ENCODE measurements around the gene MRPL3.

The MRPL3 gene

GRCh38 chr3:131502530-131503319 lies at the start of gene MRPL3:
TSS of gene MRPL3 (minus strand) at chr3:131502971. CDS start at chr3:131502821, 150 bp downstream.
- peak; percentile 80 for FAIRE-seq
- peak; percentile 64 for DNase-seq (ENCODE audit: extremely low spot score, insufficient read length, low read depth)

GRCh38 chr3:131551761-131552160 lies 49.0 kb upstream of the MRPL3 start:
- FAIRE-seq = no peak
- DNase-seq (ENCODE audit: extremely low spot score, insufficient read length, low read depth) = no peak

GRCh38 chr3:131550562-131551465 lies 48.0 kb upstream of the MRPL3 start:
- FAIRE-seq = no peak
- no peak for DNase-seq (ENCODE audit: extremely low spot score, insufficient read length, low read depth)

- FAIRE-seq = peak; percentile 67
- peak; percentile 2 for DNase-seq (ENCODE audit: extremely low spot score, insufficient read length, low read depth)
Measured at GRCh38 chr3:131549340-131549739, 46.6 kb upstream of the MRPL3 start.

- FAIRE-seq (no peak), DNase-seq (ENCODE audit: extremely low spot score, insufficient read length, low read depth) (no peak)
Measured at GRCh38 chr3:131547585-131547984, 44.8 kb upstream of the MRPL3 start.

- DNase-seq (ENCODE audit: extremely low spot score, insufficient read length, low read depth) = no peak
- FAIRE-seq = no peak
Measured at GRCh38 chr3:131546441-131546840, 43.7 kb upstream of the MRPL3 start.

- FAIRE-seq = no peak
- no peak for DNase-seq (ENCODE audit: extremely low spot score, insufficient read length, low read depth)
Measured at GRCh38 chr3:131544557-131544956, 41.8 kb upstream of the MRPL3 start.

GRCh38 chr3:131543714-131544113 lies 40.9 kb upstream of the MRPL3 start:
- DNase-seq (ENCODE audit: extremely low spot score, insufficient read length, low read depth) (no peak), FAIRE-seq (no peak)

GRCh38 chr3:131541288-131541687 lies 38.5 kb upstream of the MRPL3 start:
- FAIRE-seq (no peak), DNase-seq (ENCODE audit: extremely low spot score, insufficient read length, low read depth) (no peak)

GRCh38 chr3:131540821-131541220 lies 38.0 kb upstream of the MRPL3 start:
- DNase-seq (ENCODE audit: extremely low spot score, insufficient read length, low read depth) (no peak), FAIRE-seq (no peak)

GRCh38 chr3:131540143-131540542 lies 37.4 kb upstream of the MRPL3 start:
- DNase-seq (ENCODE audit: extremely low spot score, insufficient read length, low read depth) (no peak), FAIRE-seq (no peak)

- FAIRE-seq (no peak), DNase-seq (ENCODE audit: extremely low spot score, insufficient read length, low read depth) (no peak)
Measured at GRCh38 chr3:131538968-131539367, 36.2 kb upstream of the MRPL3 start.

GRCh38 chr3:131537531-131537930 lies 34.8 kb upstream of the MRPL3 start:
- DNase-seq (ENCODE audit: extremely low spot score, insufficient read length, low read depth) (no peak), FAIRE-seq (no peak)

- DNase-seq (ENCODE audit: extremely low spot score, insufficient read length, low read depth) (no peak), FAIRE-seq (no peak)
Measured at GRCh38 chr3:131535596-131535995, 32.8 kb upstream of the MRPL3 start.

GRCh38 chr3:131535131-131535530 lies 32.4 kb upstream of the MRPL3 start:
- DNase-seq (ENCODE audit: extremely low spot score, insufficient read length, low read depth) (no peak), FAIRE-seq (no peak)

- FAIRE-seq (no peak), DNase-seq (ENCODE audit: extremely low spot score, insufficient read length, low read depth) (no peak)
Measured at GRCh38 chr3:131532645-131533044, 29.9 kb upstream of the MRPL3 start.

GRCh38 chr3:131530843-131531242 lies 28.1 kb upstream of the MRPL3 start:
- DNase-seq (ENCODE audit: extremely low spot score, insufficient read length, low read depth) (no peak), FAIRE-seq (no peak)

- no peak for FAIRE-seq
- no peak for DNase-seq (ENCODE audit: extremely low spot score, insufficient read length, low read depth)
Measured at GRCh38 chr3:131530388-131530787, 27.6 kb upstream of the MRPL3 start.

GRCh38 chr3:131526801-131527347 lies 24.1 kb upstream of the MRPL3 start:
- FAIRE-seq (no peak), DNase-seq (ENCODE audit: extremely low spot score, insufficient read length, low read depth) (no peak)

GRCh38 chr3:131518680-131519079 lies 15.9 kb upstream of the MRPL3 start:
- DNase-seq (ENCODE audit: extremely low spot score, insufficient read length, low read depth) (no peak), FAIRE-seq (no peak)

- no peak for FAIRE-seq
Measured at GRCh38 chr3:131505421-131505820, 2.6 kb upstream of the MRPL3 start.

More at GRCh38 chr3:131505421-131505820, 2.6 kb upstream of the MRPL3 start:
- no peak for DNase-seq (ENCODE audit: extremely low spot score, insufficient read length, low read depth)
